Stimulated activated CD8-positive, alpha-beta memory T cell treated with anti-CD3 and anti-CD28 coated beads, Interleukin-4, amount 100 ng/mL, for 48 hours (primary cell): ENCODE results near the gene DGKB.

Experiments used
- DNase-seq: peaks from one replicate; pipeline ENCODE4 v3.0.0-alpha.2; 2020

DGKB gene

GRCh38 chr7:14676896-14677295, 225.7 kb downstream of the DGKB start:
- no peak for DNase-seq

- DNase-seq, result no peak
Observed at GRCh38 chr7:14673202-14673601, 229.3 kb downstream of the DGKB start.

GRCh38 chr7:14666913-14667312, 235.6 kb downstream of the DGKB start:
- no peak for DNase-seq

GRCh38 chr7:14666304-14666703, 236.2 kb downstream of the DGKB start:
- DNase-seq, result no peak

GRCh38 chr7:14639801-14640200, 262.8 kb downstream of the DGKB start:
- DNase-seq, result no peak

GRCh38 chr7:14639329-14639728, 263.2 kb downstream of the DGKB start:
- no peak for DNase-seq

GRCh38 chr7:14637968-14638367, 264.6 kb downstream of the DGKB start:
- DNase-seq, result no peak

- no peak for DNase-seq
Observed at GRCh38 chr7:14635955-14636354, 266.6 kb downstream of the DGKB start.

- DNase-seq, result no peak
Observed at GRCh38 chr7:14630048-14630447, 272.5 kb downstream of the DGKB start.

- no peak for DNase-seq
Observed at GRCh38 chr7:14628516-14628915, 274.0 kb downstream of the DGKB start.

- DNase-seq, result no peak
Observed at GRCh38 chr7:14626076-14626475, 276.5 kb downstream of the DGKB start.

- no peak for DNase-seq
Observed at GRCh38 chr7:14622559-14622958, 280.0 kb downstream of the DGKB start.

- no peak for DNase-seq
Observed at GRCh38 chr7:14606101-14606500, 296.4 kb downstream of the DGKB start.

GRCh38 chr7:14604606-14605005, 297.9 kb downstream of the DGKB start:
- DNase-seq, result no peak

- no peak for DNase-seq
Observed at GRCh38 chr7:14602851-14603250, 299.7 kb downstream of the DGKB start.

GRCh38 chr7:14600766-14601367, 301.7 kb downstream of the DGKB start:
- DNase-seq, result no peak

- no peak for DNase-seq
Observed at GRCh38 chr7:14598978-14599377, 303.6 kb downstream of the DGKB start.

GRCh38 chr7:14596421-14596820, 306.1 kb downstream of the DGKB start:
- DNase-seq, result no peak

- DNase-seq, result no peak
Observed at GRCh38 chr7:14590206-14590605, 312.3 kb downstream of the DGKB start.

GRCh38 chr7:14585232-14585631, 317.3 kb downstream of the DGKB start:
- no peak for DNase-seq

- no peak for DNase-seq
Observed at GRCh38 chr7:14583518-14583917, 319.0 kb downstream of the DGKB start.

- no peak for DNase-seq
Observed at GRCh38 chr7:14582010-14582409, 320.5 kb downstream of the DGKB start.

- no peak for DNase-seq
Observed at GRCh38 chr7:14579971-14580370, 322.6 kb downstream of the DGKB start.

GRCh38 chr7:14576578-14576977, 326.0 kb downstream of the DGKB start:
- no peak for DNase-seq

- no peak for DNase-seq
Observed at GRCh38 chr7:14570750-14571607, 331.6 kb downstream of the DGKB start.
